ENCODE data around the gene RBP3.

RBP3 gene

DNA sequence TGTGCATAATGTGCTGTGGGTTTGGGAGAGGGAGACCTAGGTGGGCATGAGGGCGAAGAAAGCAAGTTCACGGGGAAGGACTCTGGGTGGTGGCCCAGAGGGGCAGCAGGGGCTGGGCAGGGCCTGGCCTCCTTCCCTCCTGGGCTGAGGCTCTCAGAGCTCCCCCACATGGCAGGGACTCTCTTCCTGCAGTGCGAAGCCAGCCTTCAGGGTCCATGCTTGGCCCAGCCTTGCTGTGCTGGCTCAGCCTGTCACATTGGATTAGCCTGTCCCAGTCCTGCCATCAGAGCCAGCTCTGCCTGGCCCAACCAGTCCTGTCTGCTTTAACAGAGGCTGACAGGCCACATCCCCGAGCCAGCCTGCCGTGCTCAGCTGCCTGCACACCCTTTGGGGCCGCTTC, 56.3 kb downstream of the RBP3 start:
- TF ChIP-seq CTCF (IDR thresholded peaks at IDR 0.05; ENCODE audit: control extremely low read depth, extremely low read depth, low read depth, missing control alignments): no peak
- POLR2A ChIA-PET: no interaction called here
- no peak for DNase-seq (ENCODE audit: extremely low spot score)
- CTCF ChIA-PET: no interaction called here

GRCh38 chr10:47404937-47405336, 56.8 kb downstream of the RBP3 start:
- CTCF ChIA-PET: no interaction called here

GRCh38 chr10:47405857-47406547, 57.8 kb downstream of the RBP3 start:
- no peak for DNase-seq (ENCODE audit: extremely low spot score)
- POLR2A ChIA-PET: no interaction called here
- CTCF ChIA-PET: interaction anchor here (0.7 kb wide), 1 partner anchor 33 kb away, joined by 3 read pairs; no protein-coding TSS in a partner anchor
- TF ChIP-seq CTCF (IDR thresholded peaks at IDR 0.05; ENCODE audit: control extremely low read depth, extremely low read depth, low read depth, missing control alignments): no peak

More at GRCh38 chr10:47404937-47405336, 56.8 kb downstream of the RBP3 start:
- DNase-seq (ENCODE audit: extremely low spot score): no peak
- POLR2A ChIA-PET: no interaction called here
- no peak for TF ChIP-seq CTCF (IDR thresholded peaks at IDR 0.05; ENCODE audit: control extremely low read depth, extremely low read depth, low read depth, missing control alignments)

DNA sequence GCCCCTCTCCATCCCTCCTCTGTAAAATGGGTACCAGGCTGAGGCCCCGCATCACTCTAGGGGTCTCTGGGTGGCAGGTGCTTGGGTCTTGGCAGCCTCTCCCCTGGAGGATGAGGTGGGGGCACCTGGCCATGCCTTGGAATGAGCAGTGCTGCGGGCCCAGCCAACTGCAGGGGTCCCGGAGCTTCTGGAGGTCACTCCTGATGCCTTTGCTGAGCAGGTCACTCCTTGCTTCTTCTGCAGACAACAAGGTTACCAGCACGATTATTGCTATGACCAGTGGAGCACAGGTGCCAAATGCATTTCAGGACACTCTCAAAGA, 58.3 kb downstream of the RBP3 start:
- no peak for TF ChIP-seq CTCF (IDR thresholded peaks at IDR 0.05; ENCODE audit: control extremely low read depth, extremely low read depth, low read depth, missing control alignments)
- CTCF ChIA-PET: no interaction called here
- POLR2A ChIA-PET: no interaction called here
- DNase-seq (ENCODE audit: extremely low spot score): no peak

DNA sequence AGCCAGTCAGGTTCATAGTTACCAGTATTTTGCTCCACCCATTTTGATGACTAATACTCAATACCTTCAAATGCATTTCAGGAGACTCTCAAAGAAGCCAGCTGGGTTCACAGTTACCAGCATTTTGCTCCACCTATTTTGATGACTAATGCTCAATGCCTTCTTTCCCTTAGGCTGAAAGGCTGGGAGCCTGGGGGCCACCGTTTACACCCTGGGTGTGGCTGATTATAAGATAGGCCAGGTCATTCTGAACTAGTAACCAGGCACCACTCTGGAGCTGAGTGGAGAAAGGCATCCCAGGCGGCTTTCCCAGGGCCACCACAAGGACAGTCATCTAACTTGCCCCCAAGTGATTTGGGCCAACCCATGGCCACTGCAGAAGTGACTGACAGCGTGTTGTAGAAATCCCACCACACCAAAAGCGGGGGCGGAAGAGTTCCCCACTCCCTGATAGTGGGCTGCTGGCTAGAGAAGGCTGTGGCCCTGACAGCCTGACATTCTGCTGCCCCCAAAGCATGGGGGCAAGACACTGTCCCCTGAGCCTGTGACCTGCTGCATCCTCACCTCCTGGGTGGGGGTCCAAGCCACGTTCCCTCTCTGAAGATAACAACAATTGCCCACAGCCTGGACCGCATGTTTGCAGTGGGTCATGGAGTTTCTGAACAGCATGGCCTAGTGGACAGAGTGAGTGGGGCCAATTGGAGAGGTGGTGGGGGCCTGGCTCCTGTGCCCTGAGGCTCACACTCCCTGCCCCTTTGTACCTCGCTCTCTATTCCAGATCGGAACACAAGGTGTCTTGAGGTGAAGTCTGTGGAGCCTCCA, 58.9 kb downstream of the RBP3 start:
- no peak for DNase-seq (ENCODE audit: extremely low spot score)

More for the DNA sequence above, 58.9 kb downstream of the RBP3 start:
- ChIA-PET POLR2A (no interaction called here), CTCF (no interaction called here)
- TF ChIP-seq CTCF (IDR thresholded peaks at IDR 0.05; ENCODE audit: control extremely low read depth, extremely low read depth, low read depth, missing control alignments): no peak
